Measurements from ENCODE around the gene SYNDIG1.

DNA sequence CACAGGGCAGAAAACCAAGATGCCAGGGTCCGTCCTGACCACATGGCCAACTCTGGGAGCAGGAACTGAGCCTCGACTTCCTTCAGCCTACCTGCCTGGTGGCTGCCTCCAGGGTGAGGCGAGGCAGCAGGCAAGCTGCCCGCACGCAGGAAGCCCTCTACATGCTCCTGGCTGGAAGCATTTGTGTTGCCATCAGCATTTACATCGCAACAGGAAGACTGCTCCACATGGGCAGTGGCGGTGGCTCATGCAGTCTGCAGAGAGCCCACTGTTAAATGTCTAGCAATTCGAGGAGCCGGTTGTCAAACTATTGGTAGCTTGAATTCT lies 233.8 kb downstream of the SYNDIG1 start:
- TF ChIP-seq, protein P1, sequence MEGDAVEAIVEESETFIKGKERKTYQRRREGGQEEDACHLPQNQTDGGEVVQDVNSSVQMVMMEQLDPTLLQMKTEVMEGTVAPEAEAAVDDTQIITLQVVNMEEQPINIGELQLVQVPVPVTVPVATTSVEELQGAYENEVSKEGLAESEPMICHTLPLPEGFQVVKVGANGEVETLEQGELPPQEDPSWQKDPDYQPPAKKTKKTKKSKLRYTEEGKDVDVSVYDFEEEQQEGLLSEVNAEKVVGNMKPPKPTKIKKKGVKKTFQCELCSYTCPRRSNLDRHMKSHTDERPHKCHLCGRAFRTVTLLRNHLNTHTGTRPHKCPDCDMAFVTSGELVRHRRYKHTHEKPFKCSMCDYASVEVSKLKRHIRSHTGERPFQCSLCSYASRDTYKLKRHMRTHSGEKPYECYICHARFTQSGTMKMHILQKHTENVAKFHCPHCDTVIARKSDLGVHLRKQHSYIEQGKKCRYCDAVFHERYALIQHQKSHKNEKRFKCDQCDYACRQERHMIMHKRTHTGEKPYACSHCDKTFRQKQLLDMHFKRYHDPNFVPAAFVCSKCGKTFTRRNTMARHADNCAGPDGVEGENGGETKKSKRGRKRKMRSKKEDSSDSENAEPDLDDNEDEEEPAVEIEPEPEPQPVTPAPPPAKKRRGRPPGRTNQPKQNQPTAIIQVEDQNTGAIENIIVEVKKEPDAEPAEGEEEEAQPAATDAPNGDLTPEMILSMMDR (IDR thresholded peaks at IDR 0.05): no peak
- no peak for TF ChIP-seq POLR2A (IDR thresholded peaks at IDR 0.05)

Data from tibial nerve (tissue), 3 donors.